H7 (cell line): ENCODE data around the gene PPP1CA. TPM values are rescaled to one million over a fixed set of nuclear protein-coding genes. Genes with fewer than 3 reads are reported as not detected.

Source experiments
- DNase-seq: peaks from one replicate; pipeline ENCODE4 v3.0.0; 2012
- H3K27me3 ChIP-seq: 2 replicates; pipeline ENCODE4 v1.6.0; 2011; ENCODE audit warnings: mild to moderate bottlenecking, low read length; ENCODE audit not compliant: control insufficient read depth, insufficient read depth
- H3K36me3 ChIP-seq: replicated peaks from 2 replicates; pipeline ENCODE4 v1.5.1; 2011; ENCODE audit warnings: low read length; ENCODE audit not compliant: control insufficient read depth, insufficient read depth
- H3K4me3 ChIP-seq: 2 replicates; pipeline ENCODE4 v1.5.1; 2011; ENCODE audit warnings: low read depth, mild to moderate bottlenecking, control low read depth, low read length, moderate library complexity; ENCODE audit not compliant: insufficient read depth
- total RNA-seq: library from RNA; depleted of rRNA; stranded (reverse); fragments of >200 nt; shearing (Covaris generic); gene quantifications from 2 replicates; pipeline ENCODE4 v1.2.3, GENCODE V29; 2014

PPP1CA gene
- total RNA-seq, 1 experiment from 2014 or later, result 314 TPM

DNA sequence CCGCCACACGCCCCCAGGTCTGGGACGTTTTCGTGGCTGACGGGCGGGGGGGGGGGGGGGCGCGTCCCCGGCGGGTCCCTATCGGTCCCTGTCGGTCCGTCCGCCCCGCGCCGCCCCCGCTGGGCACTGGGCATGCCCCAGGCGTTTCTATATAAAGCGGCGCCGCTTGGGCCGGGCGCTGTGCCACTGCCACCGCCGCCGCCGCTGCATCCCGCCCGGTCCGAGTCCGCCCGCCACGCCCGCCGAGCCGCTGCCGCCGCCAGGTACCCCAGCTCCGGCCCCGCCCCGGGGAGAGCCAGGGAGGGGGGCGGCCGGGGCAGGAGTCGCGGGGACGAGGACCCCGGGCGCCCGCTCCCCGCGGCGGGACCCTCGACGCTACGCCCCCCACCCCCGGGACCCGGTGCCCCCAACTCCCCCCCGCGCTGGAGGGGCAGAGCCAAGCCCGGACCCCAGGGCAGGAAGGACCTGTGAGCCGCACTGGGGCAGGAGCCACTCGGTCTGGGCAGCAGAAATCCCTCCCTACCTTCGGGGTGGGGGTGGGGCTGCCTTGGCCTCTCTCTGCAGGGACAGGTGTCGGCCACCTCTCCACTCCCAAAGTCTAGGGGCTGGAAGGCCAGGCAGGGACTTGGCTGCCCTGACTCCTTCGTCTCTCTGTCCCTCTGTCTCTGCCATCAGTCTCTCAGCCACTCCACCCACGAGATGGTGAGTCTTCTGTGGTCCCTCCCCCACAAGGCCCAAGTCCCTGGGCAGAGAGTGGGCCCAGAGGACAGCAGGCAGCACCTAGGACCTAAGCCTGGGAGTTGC lies 14.0 kb upstream of the PPP1CA start, which contains the start of gene CARNS1:
TSS of gene CARNS1 (plus strand) at position 178 of the 804 bp plus-strand sequence. CDS start at position 700, 522 bp downstream.
- H3K27me3 ChIP-seq, result peaks cover 20% of the 10 kb centered on the region
- no peaks in the 10 kb centered on the region for H3K36me3 ChIP-seq
- DNase-seq, result peak; percentile 90
- peak within 1 kb of the TSS; percentile 30 for H3K4me3 ChIP-seq

DNA sequence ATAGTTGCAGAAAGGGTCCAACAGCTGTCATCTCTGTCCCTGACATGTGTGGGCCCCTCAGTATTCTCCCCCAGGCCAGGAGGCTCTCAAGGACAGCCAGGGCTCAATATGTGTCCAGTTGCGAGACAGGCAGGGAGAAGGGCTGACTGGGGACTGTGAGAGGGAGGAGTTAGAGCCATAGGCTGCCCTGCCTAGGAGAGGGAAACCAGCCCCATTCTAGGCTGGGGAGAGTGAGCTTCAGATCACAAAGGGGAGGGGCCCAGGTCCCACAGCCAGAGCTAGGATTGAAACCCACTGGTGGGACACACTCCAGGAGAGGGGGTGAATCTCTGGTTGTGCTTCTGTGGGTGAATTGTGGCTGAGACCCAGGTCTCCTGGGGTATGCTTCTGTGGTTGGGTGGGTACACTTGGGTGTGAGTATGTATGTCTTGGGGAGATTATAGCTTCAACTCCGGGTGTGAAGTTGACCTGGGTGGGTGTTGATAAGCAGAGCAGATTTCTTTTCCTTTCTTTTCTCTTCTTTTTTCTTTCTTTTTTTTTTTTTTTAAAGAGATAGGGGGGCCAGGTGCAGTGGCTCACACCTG lies 11.7 kb upstream of the PPP1CA start:
- peaks cover 13% of the 10 kb centered on the region for H3K27me3 ChIP-seq
- H3K4me3 ChIP-seq, result no peak overlapping the region
- no peak for DNase-seq
- H3K36me3 ChIP-seq, result no peaks in the 10 kb centered on the region

DNA sequence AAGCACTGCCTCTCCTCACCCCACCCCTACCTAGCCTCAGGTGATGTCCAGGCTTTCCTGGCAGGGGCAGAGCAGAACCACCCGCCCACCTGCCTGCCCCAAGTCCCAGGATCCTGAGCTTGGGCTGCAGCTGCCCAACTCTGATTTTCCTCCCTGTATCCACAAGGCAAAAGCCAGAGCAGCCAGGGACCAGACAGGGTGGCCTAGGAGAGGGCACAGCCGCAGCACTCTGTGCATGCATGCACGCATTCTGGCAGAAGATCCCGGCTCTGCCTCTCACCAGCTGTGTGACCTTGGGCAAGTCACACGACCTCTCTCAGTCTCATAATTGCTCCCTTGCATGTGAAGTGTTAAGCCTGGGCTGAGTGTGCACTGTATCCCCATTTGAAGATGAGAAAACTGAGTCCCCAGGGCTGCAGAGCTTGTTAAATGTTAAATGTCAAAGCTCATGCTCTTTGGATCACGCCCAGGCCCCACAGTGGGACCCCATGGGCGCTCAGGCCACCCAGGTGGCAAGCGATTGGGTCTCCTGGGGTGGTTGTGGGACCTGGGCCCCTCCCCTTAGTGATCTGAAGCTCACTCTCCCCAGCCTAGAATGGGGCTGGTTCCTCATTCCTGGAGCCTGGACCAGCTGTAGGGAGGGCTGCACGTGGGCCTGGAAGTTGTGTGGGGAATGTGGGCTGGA lies 11.0 kb upstream of the PPP1CA start:
- H3K36me3 ChIP-seq, result no peaks in the 10 kb centered on the region
- H3K27me3 ChIP-seq, result peaks cover 13% of the 10 kb centered on the region
- no peak for DNase-seq
- H3K4me3 ChIP-seq, result no peak overlapping the region

DNA sequence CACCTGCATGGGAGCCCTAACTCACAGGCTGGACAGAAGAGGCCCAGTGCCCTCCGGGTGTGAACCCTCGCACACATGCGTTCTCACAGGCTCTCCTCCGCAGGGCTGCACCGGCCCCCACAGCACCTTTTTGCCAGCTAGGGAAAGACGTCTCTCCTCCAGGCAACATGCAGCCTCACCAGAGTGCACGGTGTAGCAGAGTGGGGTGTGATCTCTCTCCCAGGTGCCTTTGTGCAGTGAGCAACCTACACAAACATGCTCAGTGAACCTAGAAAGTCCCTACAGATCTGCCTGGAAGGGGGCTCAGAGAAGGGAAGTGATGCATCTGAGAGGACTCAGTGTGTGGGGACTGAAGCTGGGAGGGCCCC lies 10.1 kb upstream of the PPP1CA start:
- DNase-seq, result no peak
- peaks cover 13% of the 10 kb centered on the region for H3K27me3 ChIP-seq
- H3K4me3 ChIP-seq, result no peak overlapping the region
- H3K36me3 ChIP-seq, result no peaks in the 10 kb centered on the region

DNA sequence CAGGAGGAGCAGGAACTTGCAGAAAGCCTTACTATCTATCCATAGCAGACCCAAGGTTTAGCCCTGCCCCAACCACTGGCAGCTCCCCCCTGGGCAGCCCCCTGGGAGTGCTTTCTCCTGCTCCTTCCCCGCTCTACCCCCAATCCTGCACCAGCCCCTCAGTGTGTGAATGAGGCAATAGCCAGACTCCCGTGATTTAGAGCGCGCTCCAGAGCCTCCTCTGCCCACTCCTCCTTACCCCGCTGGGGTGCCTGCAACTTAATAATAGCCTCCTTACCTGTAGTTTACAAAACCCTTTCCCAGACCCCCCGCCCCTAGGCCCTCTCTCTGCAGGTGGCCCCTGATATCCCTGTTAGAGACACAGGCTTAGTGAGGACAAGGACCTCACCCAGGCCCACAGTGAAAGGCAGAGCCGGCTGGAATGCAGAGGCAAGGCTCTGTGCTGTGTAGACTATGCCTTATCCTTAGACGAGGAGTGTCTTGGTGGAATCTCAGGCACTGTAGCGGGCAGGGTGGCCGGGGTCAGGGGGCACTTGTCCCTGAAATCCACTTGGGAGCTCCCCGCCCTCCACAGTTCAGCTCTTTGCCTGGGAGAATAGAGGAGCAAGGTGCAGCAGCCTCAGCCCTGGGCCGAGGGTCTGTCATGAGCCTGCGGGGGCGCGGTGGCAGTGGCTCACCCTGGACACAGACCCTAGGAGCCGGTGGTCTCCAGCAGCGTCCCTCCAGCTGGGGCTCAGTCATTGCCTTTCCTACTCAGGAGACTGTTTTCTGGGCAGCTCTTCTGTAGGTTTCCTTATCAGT lies 9.5 kb upstream of the PPP1CA start:
- Histone ChIP-seq H3K36me3 (no peaks in the 10 kb centered on the region), H3K4me3 (no peak overlapping the region), H3K27me3 (peaks cover 13% of the 10 kb centered on the region)
- DNase-seq, result no peak

DNA sequence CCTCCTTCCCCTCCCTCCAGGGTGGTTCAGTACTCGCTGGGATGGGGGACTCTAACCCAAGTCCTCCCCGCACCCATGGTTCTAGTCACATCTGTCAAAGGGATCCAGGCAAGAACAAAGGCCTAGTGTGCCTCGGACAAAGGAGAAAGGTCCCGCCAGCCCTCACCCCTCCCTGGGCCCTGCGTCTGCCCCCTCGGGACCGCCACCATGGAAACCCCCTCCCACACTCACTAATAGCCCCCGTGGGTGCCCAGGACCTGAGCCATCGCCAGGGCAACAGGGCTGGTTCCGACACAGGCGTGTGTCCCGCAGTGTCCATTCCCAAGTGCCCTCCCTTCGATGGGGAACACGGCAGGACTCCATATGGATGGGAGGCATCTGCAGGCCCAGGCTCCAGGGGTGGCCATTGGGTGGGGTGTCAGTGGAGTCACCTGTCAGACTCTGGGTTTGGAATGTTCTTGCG lies 8.7 kb upstream of the PPP1CA start:
- Histone ChIP-seq H3K27me3 (peaks cover 11% of the 10 kb centered on the region), H3K36me3 (no peaks in the 10 kb centered on the region), H3K4me3 (no peak overlapping the region)
- DNase-seq, result no peak

DNA sequence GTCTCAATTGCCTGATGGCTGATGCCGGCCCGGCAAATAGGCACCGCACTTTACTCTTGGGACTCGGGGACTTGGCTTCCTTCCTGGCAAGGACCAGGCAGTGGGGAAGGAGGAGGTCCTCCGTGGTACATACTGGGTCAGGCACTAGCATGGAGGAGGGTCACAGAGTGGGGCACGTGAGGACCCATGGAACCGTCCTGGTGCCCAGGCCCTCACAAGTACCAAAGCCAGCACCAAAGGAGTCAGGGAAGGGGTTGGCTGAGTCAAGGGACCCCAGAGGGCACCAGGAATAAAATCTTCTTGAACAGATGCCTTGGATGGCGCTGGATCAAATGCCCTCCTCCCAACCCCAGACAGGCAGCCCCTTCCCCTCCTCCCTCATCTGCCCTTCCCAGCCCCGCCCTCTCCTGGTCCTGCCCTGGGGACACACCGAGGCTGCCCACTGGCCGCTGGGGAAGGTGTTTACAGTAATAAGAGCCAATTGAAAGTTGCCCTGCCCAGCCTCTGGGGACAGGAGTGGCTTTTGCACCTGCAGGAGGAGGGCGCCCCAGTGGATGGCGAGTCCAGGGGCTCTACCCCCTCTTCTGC lies 8.2 kb upstream of the PPP1CA start:
- Histone ChIP-seq H3K4me3 (no peak overlapping the region), H3K27me3 (peaks cover 7% of the 10 kb centered on the region), H3K36me3 (no peaks in the 10 kb centered on the region)
- peak; percentile 96 for DNase-seq

DNA sequence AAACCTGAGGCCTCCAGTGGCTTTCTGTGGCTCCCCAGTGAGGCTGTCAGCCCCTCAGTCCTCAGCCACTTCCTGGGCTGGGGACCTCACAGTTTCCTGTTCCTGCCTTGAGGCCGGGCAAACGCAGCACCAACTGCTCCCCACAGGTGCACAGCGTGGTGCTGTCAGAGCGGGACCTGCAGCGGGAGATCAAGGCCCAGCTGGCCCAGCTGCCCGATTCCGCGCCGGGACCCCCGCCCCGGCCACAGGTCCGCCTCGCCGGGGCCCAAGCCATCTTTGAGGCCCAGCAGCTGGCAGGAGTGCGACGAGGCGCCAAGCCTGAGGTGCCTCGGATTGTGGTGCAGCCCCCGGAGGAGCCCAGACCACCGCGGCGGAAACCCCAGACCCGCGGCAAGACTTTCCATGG lies 7.6 kb upstream of the PPP1CA start:
- no peak overlapping the region for H3K4me3 ChIP-seq
- no peaks in the 10 kb centered on the region for H3K36me3 ChIP-seq
- peaks cover 6% of the 10 kb centered on the region for H3K27me3 ChIP-seq
- peak; percentile 73 for DNase-seq

DNA sequence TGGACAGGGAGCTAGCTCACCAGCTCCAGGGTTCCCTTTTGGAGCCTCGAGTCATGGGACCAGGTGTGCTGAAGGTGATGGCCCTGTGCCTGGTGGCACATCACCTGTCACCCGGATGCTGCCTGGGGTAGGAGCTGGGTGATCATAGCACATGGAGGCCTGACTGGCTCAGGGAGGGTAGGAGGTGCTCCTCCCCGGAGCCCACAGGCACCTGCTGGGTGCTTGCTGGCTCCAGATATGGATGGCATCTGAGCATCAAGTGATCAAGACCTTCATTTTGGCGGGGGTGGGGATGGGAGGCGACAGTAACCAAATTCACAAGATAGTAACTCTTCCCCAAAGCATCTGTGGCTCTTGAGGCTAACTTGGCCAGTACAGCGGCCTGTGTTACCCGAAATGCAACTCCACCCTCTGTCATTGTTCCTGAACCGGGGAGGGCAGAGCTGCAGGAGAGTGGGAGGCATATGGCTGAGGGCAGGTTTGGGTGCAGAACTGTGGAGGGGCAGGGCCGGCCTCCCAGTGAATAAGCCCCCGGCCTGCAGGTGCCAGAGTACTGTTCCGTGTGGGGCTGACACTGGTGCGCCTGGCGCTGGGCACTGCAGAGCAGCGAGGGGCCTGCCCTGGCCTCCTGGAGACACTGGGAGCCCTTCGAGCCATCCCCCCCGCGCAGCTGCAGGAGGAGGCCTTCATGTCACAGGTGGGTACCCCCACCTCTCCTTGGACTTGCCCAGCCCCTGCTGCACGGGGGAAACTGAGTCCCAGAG lies 7.0 kb upstream of the PPP1CA start:
- Histone ChIP-seq H3K36me3 (no peaks in the 10 kb centered on the region), H3K27me3 (peaks cover 6% of the 10 kb centered on the region), H3K4me3 (no peak overlapping the region)
- DNase-seq, result no peak

DNA sequence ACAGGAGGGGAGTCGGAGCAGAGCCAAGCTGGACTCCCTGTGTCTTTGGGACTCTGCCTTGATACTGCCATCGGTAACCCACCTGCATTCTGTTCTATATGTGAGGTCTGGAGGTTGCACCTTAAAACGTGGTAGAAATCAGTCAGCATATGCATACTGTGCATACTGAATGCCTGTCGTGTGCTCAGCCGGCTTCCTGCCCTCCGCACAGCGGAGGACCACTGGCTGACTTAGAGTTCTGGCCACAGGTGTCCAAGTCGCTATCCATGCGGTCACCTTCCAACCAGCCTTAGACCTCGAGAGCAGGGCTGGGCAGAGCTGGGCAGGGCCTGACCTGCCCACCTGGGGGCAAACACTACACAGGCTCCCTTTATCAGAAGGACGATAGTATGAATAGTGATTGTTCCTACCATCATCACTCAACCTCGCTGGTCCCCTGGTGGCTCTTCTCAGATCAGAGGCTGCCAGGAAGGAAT lies 6.1 kb upstream of the PPP1CA start:
- Histone ChIP-seq H3K27me3 (peaks cover 6% of the 10 kb centered on the region), H3K4me3 (no peak overlapping the region), H3K36me3 (no peaks in the 10 kb centered on the region)
- DNase-seq, result no peak

DNA sequence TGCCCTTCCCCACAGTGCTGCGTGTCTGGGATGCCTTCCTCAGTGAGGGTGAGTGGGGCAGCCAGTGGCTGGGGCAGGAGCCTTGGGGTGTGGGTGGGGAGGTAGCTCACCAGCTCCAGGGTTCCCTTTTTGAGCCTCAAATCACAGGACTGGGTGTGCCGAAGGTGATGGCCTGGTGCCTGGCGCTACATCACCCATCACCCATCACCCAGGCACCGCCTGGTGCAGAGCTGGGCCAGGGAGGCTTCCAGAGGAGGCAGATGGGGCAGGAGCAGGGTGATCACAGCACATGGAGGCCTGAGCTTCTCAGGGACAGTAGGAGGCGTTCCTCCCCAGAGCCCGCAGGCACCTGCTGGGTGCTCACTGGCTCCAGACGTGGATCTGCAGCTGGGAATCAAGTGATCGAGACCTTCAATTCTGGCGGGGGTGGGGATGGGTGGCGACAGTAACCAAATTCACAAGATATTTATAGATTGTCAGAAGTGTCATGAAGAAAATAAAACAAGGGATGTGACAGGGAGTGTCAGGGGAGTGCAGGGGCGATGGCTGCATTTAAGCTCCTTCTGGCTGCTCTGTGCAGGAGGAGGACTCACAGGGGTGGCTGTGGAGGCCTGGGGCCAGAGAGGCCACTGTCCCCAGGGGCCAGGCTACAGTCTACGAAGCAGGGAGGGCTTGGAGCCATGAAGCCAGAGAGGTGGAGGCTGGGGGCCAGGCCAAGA lies 5.5 kb upstream of the PPP1CA start:
- DNase-seq, result no peak
- no peak overlapping the region for H3K4me3 ChIP-seq
- H3K27me3 ChIP-seq, result peaks cover 5% of the 10 kb centered on the region
- H3K36me3 ChIP-seq, result no peaks in the 10 kb centered on the region

DNA sequence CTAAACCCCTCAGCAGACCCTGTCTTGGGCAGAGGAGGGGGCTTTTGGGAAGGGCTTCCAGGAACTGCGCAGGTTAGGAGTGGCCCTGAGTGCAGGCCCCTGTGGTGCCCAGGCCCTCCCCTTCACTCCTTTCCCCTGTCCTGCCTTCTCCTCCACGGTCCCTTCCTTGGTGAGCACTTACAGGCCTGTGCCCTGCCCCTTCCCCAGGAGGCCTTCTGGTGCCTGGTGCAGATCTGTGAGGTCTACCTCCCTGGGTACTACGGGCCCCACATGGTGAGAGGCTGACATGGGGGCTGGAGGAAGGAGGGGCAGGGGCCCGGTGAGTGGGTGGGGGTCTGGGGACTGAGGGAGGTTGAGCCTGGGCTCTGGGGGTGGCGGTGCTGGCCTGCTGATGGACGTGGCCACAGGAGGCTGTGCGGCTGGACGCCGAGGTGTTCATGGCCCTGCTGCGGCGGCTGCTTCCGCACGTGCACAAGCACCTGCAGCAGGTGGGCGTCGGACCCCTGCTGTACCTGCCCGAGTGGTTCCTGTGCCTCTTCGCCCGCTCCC lies 4.8 kb upstream of the PPP1CA start:
- no peak for DNase-seq
- H3K4me3 ChIP-seq, result no peak overlapping the region
- H3K27me3 ChIP-seq, result no peaks in the 10 kb centered on the region
- H3K36me3 ChIP-seq, result no peaks in the 10 kb centered on the region
